Fibroblast of skin of left quadriceps (primary cell): ENCODE measurements around the gene LPA.

Source experiments
- DNase-seq, 2 experiments: peaks; one replicate each; pipeline ENCODE4 v3.0.0-alpha.2; 2013; ENCODE audit warnings: low read depth in 2 of 2

Gene LPA

GRCh38 chr6:160520043-160520904 is 143.8 kb downstream of the LPA start:
- DNase-seq = peak; percentile 32 to 40

GRCh38 chr6:160519603-160520042 is 144.5 kb downstream of the LPA start:
- DNase-seq = no peak

- DNase-seq = no peak
These were observed 144.9 kb downstream of the LPA start for GRCh38 chr6:160519133-160519532.

GRCh38 chr6:160513836-160514235 is 150.2 kb downstream of the LPA start:
- no peak for DNase-seq

GRCh38 chr6:160510976-160511617 is 153.0 kb downstream of the LPA start:
- DNase-seq = no peak

- peak; percentile 32 to 39 for DNase-seq
These were observed 153.9 kb downstream of the LPA start for GRCh38 chr6:160510199-160510598.

- DNase-seq = no peak
These were observed 154.5 kb downstream of the LPA start for GRCh38 chr6:160509610-160510009.

GRCh38 chr6:160508599-160508998 is 155.5 kb downstream of the LPA start:
- DNase-seq = no peak

- no peak for DNase-seq
These were observed 156.7 kb downstream of the LPA start for GRCh38 chr6:160507420-160507819.

GRCh38 chr6:160505970-160506369 is 158.1 kb downstream of the LPA start:
- no peak for DNase-seq

- DNase-seq = no peak
These were observed 163.4 kb downstream of the LPA start for GRCh38 chr6:160500639-160501038.

GRCh38 chr6:160494576-160494975 is 169.5 kb downstream of the LPA start:
- no peak for DNase-seq

GRCh38 chr6:160489091-160489490 is 175.0 kb downstream of the LPA start:
- DNase-seq = no peak

- no peak for DNase-seq
These were observed 177.0 kb downstream of the LPA start for GRCh38 chr6:160487116-160487515.
